HL-60/S4 treated with phorbol 12-myristate 13-acetate at 8.2 ng/mL for 4 days and 3 days (cell line): ENCODE results near the gene RAB40B.

ENCODE experiments used
- in situ Hi-C: fragments of 300-500 bp; cut with MboI; formaldehyde crosslinking; loops from 2 replicates; pipeline ENCODE4 v1.15.0; 2022; ENCODE audit warnings: low sequenced_read_pairs

The RAB40B gene

DNA sequence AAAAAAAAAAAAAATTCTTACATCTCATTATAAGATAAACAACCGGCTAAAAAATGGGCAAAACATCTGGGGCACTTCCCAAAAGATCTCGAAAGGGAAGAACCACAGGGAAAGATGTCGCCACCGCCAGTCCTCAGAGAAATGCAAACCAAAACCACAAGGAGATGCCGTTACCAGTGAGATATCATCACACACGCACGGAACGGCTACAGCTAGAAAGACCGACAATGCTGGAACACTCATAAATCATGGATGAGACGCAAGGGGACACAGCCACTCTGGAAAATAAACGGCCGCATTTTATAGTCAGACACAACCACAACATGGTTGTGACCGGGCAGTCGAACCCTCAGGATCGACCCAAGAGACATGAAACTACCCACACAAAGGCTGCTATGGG lies 74.8 kb downstream of the RAB40B start:
- in situ Hi-C loops, result no loop called here

DNA sequence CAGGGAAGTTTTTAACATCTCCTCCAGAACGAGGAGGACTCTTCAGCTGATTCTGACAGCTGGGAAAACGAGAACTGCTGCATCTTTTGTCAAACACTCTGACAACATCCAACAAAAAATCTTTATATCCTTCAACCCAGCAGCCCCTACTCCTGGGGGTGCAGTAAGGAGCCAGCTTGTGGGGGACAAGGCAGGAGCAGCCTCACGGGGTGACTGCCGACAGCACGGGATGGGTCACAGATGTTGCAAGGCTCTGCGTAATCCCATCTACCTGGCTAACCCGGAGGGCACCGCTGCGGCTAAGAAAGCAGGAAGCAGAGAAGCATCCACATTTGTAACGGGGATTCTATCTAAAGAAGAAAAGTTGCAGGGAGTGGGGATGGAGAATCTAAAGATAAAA lies 78.9 kb downstream of the RAB40B start:
- in situ Hi-C loops, result no loop called here

DNA sequence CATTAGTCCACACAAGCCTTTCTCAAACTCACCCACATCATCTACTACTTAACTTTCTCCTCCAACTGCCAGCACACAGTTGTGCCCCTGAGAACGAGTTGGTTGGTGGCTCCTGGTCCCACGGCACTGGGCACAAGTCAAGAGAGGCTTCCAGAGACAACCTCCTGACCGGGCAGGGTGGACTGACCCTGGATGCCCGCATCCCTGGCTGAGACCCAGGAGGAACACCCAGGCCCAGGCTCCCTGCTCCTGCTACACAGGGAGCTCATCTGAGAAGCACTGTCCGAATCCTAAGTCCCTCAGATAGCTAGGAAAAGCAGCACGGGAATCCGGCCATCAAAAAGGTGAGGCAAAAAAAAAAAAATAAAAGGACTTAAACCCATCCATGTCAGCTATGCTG lies 79.3 kb downstream of the RAB40B start:
- in situ Hi-C loops, result no loop called here

DNA sequence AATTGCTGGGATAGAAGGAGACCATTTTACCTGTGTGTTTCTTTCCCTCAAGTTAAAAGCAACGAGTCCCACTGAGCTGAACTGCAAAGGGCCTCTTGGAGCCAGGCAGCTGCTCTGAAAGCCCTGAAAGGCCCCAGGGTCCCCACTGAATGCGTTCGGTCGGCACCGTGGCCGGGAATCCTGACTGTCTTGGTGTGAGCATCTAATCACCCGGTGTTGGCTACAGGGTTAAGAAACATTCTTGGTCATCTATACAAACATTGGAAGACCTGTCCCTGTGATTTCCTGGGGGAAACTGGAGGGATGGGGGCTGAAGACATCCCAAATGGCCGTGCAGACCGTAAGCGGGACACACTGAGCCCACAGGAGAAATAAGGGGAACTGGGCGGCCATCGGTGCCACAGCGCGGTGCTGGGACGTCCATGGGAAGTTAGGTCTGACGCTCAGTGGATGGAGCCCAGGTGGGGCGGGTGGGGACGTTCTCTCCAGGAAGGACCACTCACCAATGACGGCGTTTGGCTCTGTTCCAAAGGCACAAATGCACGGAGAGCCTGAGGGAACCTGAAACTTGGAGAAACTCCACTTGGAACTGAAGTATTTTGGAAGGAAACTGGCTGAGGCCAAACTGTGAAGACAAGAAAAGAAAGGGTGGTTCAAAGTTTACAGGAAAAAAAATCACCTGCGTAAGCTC lies 82.3 kb downstream of the RAB40B start:
- in situ Hi-C loops, result no loop called here

DNA sequence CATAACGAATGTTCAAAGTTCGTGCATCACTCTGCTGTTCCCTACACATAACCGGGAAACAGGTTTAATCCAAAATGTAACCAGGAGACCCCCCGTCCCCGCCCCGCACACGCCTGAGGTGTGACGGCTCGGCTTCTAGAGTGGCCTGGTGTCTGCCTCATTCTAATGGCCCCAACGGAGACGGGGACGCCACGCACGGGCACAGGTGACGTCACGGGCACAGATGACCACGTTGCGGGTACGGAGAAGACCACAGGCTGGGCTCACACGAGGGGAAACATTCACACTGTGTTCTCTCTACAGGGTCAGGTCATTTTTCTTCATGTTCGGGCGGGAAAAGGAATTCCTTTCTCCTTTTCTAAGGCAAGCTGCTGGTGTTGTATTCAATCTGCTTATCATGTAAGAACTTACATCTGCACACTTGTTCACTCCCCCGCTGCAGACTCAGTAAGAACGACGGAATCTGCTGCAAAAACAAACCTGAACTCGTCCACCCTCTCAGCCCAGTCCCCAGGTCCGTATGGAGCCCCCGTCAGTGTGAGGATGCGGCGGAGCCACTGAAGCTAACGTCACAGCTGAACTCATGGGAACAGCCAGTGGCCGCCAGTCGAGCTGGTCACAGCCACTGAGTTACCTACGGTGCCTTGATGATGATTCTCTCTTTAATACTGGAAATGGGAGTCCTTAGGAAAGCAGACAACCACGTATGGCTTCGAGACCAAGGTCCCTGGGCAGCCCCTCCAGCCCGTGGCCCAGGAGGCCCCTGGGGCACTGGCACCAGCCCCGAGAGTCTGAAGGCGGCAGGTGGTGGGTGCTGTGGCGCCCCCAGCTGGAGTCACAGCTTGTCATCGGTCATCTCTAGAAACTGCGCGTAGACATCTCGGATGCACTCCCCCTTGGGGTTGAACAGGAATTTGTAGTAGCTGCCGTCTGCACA lies 83.1 kb downstream of the RAB40B start:
- in situ Hi-C loops, result no loop called here

DNA sequence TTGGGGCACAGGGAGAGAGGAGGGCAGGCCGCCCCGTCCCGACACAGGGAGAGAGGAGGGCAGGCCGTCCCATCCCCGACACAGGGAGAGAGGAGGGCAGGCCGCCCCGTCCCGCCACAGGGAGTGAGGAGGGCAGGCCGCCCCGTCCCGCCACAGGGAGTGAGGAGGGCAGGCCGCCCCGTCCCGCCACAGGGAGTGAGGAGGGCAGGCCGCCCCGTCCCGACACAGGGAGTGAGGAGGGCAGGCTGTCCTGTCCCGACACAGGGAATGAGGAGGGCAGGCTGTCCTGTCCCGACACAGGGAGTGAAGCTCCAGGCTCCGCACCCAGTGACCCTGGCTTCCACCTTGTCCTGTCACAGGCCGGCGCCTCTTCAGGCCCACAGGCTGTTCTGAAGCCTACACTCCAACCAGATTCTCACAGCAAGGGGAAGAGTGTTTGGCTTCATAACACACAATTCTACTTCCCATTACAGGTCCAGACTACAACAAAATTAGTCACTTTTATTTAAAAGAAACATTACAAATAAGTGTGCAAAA lies 84.3 kb downstream of the RAB40B start:
- in situ Hi-C loops, result no loop called here

DNA sequence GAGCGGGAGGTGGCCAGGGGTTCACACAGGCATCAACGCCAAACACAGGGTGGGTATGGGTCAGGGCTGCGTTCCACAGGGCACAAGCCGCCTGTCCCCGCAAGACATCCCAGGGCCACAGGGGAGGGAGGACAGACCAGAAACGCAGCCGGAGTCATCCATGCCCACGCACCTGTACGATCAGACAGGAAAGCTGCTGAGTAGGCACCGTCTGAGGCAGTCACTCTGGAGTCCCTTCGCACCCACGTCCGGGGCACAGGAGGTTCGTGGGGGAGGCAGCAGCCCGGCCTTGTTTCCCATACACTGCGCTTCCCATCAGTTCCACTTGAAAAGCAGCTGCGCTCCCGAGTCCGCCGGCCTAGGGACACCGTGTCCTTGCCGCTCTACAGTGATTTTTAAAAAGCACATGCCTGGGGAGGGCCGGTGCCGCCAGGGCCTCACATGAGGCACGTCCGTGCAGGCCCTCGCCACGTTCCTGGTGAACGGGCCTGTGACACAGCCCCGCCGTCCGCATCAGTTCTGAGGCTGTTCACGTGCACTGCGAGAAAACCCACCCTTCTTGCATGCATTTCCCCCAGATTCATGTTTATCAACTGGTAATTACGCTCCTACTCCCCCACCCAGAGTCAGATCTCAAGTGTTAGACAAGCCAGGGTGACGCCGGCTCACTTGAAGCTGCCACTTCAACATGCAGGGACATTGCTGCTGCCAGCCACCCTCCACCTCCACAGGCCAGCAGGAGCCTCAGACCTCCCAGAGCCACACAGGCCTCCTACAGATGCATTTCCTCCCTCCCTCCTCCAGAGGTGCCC lies 85.0 kb downstream of the RAB40B start:
- in situ Hi-C loops, result no loop called here

DNA sequence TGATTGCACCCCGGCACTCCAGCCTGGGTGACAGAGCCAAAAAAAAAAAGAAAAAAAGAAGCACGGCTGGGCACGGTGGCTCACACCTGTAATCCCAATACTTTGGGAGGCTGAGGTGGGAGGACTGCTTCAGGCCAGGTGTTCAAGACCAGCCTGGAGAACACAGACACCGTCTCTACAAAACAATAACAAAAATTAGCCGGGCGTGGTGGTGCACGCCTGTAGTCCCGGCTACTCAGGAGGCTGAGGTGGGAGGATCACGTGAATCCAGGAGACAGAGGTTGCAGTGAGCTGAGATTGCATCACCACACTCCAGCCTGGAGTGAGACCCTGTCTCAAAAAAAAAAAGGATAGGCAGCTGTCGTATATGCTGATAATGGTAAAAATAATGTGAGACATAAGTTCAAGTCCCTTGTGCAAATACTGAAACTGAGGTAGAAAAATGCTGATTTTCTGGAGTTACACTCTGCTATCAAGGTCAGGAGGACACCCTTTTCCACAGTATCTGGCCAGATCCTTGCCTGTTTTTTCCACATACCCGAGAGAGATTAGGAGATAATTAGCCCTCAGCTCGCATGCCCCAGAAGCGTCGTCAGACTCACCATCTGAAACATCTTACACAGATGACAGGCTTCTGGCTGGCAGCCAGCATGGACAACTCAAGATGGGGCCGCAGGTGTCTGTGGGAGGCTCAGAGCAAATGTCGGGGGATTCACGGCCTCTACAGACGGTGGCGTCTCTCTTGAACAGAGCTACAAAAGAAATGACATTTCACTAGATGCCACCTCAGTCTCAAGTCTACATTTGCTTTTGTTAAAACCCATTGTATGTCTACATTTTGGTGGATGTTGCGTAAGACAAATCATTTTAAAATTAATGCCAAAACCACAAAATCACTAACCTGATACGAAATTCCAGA lies 87.1 kb downstream of the RAB40B start:
- in situ Hi-C loops, result no loop called here

DNA sequence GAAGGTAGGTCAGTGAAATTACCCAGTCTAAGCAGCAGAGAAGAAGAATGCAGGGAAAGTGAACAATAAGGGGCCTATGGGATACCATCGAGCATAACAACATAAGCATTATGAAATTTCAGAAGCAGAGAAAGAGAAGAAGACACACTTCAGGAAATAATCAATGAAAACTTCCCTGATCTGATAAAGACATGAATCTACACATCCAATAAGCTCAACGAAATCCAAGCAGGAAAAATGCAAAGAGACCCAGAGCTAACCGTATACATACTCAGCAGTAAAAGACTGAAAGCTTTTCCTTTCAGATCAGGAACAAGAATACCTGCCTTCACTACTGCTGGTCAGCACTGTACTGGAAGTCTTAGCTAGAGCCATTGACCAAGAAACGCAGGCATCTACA lies 88.8 kb downstream of the RAB40B start:
- in situ Hi-C loops, result no loop called here

DNA sequence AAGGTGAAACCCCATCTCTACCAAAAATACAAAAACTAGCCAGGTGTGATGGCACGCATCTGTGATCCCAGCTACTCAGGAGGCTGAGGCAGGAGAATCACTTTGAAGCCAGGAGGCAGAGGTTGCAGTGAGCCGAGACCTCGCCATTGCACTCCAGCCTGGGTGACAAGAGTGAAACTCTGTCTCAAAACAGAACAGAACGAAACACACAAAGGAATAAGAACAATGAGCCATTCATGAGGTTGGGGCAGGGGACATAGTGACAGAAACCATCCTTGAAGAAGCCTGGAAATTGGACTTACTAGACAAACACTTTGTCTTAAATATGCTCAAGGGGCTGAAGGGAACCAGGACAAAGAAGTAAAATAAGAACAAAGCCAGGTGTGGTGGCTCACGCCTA lies 89.7 kb downstream of the RAB40B start:
- in situ Hi-C loops, result no loop called here

DNA sequence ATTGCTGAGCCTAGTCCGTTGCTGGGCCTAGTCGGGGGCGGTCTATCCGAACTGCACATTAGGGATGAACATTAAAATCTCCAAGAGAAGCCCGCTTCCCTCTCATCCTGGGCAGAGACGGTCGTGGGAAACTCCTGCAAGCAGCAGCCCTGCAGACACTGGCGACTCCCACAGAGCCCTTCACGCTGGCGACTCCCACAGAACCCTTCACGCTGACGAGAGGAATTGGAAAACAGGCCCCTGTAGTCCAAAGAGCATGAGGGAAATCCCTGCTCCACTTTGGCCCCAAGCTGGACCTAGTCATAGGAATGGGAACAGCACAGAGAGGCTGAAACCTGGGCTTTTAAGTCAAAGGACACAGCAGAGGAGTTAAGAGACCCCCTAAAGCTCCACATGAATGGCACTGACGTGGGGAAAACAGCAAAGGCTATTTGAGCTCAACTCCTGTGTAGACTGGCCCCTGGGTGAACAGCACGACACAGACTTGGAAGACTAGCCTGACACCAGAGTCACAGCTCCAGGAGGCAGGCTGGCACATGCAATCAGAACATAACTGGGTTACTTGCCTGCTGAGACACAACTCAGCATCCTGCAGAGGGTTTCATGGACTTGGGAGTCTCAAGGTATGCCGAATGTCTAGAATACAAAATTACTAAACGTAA lies 92.4 kb downstream of the RAB40B start:
- in situ Hi-C loops, result no loop called here
